GM18868 (cell line): Measurements from ENCODE around the gene HNMT.

Experiments used
- ATAC-seq: cut with Tn5 transposase; IDR thresholded peaks from one replicate; pipeline ENCODE4 v1.9.1; 2021; ENCODE audit warnings: mild to moderate bottlenecking, moderate library complexity; ENCODE audit not compliant: unreplicated experiment

HNMT gene

GRCh38 chr2:138009622-138010021 lies 45.3 kb downstream of the HNMT start:
- no peak for ATAC-seq

- ATAC-seq: no peak
Measured at GRCh38 chr2:138010890-138011289, 46.6 kb downstream of the HNMT start.

DNA sequence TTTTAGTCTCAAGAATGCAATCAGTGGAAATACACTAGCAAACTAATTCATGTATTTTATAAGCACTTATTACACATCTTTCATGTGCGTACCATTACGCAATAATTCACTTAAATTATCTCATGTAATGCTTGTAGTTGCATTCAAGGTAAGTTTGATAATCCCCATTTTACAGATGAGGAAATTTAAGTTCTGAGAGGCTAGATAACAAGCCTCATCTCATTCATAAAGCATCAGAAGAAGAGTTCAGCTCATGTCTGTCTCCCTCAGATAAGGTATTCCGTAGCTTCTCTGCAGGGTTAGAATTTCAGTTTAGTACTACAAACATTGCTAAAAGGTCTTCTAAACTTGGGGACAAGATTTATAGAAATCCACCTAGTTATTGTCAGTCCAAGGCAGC lies 47.8 kb downstream of the HNMT start:
- ATAC-seq: no peak

DNA sequence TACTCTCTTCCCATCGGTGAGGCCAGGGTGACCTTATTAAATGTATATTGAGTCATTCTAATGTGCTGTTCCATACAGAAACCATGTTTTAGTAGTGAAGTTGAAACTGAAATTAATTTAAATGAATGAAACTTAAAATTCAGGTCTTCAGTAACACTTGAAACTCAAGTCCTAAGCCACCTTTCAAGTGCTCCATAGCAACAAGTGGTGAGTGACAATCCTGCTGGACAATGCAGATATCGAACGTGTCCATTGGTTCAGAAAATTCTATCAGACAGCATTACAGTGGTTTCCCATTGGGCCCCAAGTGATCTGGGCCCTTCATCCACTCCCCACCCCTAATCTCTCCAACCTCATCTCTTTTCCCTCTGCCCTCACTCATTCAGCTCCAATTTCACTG lies 48.7 kb downstream of the HNMT start:
- ATAC-seq: no peak

- ATAC-seq: no peak
Measured at GRCh38 chr2:138013639-138014038, 49.4 kb downstream of the HNMT start.

DNA sequence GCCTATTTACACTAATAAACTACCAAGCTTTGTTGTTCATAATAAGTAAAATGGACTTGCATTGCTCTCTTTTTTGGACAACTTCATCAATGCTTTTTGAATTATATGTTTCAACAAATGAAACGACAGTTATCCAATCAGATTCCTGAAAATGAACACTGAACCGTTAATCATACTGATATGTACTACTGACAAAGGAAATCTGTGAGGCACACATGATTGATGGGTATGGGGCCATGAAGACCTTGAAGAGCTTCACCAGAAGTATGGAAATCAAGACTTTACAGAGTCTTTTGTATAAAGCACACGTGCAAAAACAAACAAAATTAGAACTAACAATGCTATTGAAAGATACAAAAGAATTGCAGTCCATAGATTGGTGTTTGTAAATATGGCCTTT lies 51.2 kb downstream of the HNMT start:
- no peak for ATAC-seq

DNA sequence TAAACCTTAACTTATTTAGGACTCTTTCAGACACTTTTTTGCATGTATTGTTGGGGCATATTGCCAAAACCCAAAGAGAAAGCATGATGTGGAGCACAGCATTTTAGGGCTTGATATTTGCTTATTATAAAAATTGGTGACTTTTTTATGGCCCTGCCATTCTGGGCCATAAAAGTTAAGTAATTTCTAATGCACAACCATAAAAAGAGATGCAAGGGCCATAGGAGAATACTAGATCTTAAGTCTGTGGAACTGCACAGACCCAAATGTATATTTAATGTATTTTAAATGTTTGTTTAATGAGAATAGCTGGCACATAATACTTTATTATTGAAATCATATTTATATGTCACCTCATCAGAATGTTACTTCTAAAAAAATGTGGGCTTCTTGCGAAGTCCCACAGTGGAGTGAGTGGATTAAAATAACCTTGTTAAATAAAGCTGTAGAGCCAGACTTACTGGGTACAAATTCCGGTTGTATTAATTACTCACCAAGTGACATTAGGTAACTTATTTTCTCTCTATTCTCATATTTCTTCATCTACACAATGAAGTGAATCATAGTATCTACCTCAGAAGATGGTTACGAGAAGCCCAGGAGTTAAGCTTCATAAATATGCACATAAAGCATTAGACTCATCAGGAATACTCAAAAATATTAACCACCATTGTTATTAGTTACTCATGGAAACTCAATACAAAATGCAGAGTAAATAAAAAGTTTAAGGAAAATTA lies 52.2 kb downstream of the HNMT start:
- no peak for ATAC-seq

DNA sequence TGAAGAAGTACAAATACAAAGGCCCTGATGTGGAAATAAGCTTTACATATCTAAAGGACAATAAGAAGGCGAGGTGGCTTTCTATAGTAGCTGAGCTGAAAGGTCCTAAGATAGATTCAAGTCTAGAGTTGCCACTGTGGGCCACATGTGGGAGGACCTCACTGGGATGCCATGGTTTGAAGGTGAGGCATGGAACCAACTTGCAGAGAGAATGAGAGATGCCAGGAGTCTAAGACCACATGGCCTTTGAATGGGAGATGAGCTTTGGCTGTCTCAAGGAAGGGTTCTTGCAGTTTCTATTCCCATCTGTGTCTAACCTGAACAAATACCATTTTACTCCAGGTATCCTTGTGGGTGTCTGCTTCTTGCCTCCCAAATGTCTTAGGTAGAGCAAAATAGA lies 53.6 kb downstream of the HNMT start:
- no peak for ATAC-seq

DNA sequence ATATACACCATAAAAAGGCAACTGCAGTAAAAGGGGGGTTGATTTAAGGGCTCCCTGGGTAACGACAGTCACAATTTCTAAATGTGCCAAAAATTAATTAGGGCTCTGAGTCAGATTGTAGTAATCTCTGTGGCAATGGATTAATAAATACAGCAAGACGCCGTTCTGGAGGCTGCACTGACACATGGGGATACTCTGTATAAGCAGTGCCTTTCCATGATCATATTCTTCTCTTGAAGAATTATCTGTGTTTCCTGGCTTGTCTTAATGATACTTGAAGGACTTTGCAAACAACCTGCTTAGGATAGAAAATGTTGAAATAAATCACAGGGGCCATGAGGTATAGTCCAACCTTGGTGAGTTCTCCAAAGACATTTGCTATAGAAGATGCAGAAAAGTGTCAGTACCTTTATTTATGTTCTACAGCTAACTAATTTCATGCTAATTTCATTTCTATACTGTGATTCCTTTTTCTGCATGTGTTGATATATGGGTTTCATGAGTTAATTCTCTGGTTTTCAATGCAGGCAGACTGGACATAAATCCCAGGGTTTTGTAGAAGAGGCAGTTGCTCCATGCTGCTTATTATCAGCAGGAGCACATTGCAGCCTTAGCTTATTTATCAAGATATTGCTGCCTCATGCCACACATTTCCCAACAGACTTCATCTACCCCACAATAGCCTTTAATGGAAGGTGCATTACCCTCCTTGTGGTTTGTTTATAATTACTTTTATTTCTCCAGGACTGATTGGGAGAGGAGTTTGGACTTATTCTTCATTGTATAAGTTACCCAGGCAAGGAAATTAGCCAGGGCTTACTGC lies 54.8 kb downstream of the HNMT start:
- no peak for ATAC-seq

DNA sequence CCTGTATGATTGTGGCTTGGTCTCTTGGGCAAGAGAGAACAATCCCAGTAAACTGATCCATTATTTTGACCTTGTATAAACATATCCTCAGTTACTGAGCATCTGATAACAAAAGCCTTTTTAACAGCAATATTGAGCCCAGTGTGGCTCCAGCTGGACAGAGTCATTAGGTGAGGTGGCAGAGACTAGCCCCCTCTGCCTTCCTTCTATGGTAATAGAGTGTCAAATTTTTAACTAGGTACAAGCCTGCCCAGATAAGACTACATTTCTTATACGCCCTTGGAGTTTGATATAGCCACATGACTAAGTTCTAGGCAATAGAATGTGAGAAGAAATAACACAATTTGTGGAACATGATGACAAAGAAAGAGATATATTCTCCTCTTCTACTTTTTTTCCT lies 56.2 kb downstream of the HNMT start:
- ATAC-seq: no peak

- no peak for ATAC-seq
Measured at GRCh38 chr2:138021154-138021553, 56.9 kb downstream of the HNMT start.

GRCh38 chr2:138023298-138023697 lies 59.0 kb downstream of the HNMT start:
- ATAC-seq: no peak

- ATAC-seq: no peak
Measured at GRCh38 chr2:138023976-138024375, 59.7 kb downstream of the HNMT start.

- no peak for ATAC-seq
Measured at GRCh38 chr2:138026111-138027020, 62.1 kb downstream of the HNMT start.

GRCh38 chr2:138028538-138028937 lies 64.3 kb downstream of the HNMT start:
- ATAC-seq: peak; percentile 51

GRCh38 chr2:138029276-138029675 lies 65.0 kb downstream of the HNMT start:
- ATAC-seq: no peak

DNA sequence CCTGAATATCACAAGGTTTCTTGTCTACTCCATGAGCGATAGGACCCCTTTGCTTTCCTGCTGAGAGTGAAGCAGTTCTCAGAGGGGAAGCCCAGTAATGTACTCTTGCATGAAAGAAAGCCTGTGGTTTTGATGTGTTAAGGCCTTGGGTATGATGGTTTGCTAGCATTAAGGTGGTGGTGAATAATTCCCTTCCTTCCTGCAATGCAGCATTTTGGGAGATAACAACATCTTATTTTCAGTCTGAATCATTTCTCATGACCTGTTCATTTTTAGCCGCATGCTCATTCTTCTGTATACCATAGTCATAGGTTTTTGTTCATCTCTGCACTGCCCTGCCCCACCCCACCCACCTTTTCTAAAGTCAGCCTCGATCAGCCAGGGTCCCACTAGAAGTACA lies 66.2 kb downstream of the HNMT start:
- peak; percentile 89 for ATAC-seq

DNA sequence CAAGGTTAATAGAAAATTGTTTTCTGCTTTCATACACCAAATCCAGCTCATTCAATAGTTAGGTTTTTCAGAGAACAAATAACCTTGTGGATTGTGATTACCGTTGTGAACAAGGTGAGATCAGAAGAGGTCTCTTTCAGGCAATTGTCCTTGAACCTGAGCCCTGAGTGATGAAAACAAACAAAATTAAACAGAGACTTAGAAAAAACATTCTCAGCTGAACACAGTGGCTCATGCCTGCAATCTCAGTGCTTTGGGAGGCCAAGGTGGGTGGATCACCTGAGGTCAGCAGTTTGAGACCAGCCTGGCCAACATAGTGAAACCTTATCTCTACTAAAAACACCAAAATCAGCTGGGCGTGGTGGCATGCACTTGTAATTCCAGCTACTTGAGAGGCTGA lies 68.1 kb downstream of the HNMT start:
- no peak for ATAC-seq

DNA sequence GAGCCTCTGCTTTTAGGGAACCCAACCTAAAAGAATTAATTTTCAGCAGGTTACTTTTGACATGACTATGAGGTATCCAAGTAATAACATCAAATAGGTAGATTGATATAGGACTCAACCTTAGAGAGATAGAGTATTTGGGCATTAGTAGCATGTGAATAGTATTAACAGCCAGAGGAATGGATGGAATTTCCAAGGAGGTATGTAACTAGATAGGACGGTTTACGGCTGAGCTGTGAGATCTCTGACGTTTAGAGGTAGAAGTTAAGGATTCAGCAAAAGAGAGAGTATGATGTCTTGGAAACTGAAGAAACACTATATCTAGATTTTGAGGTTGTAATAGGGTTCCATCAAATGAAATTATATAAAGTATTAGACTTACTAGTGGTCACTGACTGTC lies 70.3 kb downstream of the HNMT start:
- no peak for ATAC-seq

- ATAC-seq: no peak
Measured at GRCh38 chr2:138035608-138036217, 71.4 kb downstream of the HNMT start.

DNA sequence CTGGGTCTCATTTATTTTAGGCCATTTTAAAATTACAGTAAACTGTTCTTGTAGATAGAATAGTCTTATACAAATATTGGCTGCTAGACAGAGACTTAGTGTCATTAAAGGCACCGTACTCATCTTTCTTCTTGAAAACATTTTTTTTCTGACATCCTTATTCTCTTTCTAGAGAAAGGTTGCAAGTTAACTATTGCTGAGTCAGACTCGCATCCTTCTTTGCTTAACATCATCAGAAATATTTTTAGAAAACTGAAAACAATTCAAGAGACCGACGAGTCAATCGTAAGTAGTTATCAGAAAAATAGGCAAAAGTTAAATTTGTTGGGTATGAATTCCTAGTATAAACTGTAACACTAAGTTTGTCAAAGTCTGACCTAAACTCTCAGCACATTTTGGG lies 72.2 kb downstream of the HNMT start:
- no peak for ATAC-seq
